GM21723 (cell line): ENCODE results near the gene TMED4.
"Not testable (repeated sequence)": the region's sequence is repeated elsewhere in the genome, so short reads cannot be mapped to it uniquely, and the experiment has no call there.

ENCODE experiments used
- ATAC-seq: cut with Tn5 transposase; IDR thresholded peaks from one replicate; pipeline ENCODE4 v1.9.1; 2021; ENCODE audit warnings: mild to moderate bottlenecking, moderate library complexity; ENCODE audit not compliant: unreplicated experiment

The TMED4 gene

DNA sequence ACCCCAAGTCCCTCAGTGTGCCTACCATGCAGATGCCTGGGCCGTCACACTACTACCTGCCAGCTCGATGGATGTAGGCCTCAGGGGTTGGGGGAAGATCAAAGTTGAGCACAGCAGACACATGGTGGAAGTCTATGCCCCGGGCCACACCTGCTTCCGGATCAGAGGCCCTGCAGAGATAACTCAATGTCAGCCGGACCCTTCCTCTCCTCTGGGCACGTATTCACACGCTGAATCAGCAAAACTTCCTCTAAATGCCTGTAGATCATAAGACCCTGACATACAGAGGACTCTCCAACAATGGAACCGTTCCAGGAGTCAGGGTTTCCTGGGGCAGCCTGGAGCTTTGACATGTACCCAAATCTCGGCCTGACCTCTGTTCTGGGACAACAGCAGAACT lies 12.1 kb downstream of the TMED4 start:
- ATAC-seq = no peak

DNA sequence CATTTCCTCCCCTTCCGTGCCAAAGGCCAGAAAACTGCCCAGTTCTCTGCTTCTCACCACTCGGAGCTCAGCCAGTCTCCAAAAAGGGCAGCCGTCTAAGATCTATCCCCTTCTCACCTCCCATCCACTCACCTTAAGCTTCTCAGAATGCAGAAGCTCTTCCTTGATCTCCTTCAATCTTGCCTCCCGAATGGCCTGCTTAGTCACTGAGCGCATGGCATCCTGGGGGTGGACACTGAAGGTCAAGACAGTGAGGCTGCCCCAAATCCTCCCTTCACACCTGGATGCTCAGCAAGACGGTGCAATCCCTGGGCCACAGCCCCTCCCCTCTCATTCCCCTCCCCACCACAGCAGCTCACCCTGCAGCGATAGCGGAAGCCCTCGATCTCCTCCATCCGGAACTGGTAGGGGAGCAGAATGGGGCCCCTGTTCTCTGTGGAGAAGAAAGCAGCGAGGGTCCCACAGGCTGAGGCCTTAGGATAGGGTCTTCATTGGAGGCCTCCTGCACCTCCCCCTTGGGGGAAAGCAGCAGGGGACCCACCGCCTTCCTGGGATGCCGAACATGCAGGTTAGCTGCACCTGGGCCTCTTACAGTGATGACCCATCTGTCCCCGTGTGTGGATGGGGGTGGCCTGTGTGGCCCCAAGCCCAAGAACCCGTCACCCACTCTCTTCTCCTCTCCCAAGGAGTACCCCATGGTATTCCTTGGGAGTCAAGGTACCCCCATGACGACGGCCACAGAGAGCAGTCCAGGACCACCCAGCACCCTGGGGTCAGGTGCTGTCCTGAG lies 13.1 kb downstream of the TMED4 start:
- ATAC-seq = no peak

DNA sequence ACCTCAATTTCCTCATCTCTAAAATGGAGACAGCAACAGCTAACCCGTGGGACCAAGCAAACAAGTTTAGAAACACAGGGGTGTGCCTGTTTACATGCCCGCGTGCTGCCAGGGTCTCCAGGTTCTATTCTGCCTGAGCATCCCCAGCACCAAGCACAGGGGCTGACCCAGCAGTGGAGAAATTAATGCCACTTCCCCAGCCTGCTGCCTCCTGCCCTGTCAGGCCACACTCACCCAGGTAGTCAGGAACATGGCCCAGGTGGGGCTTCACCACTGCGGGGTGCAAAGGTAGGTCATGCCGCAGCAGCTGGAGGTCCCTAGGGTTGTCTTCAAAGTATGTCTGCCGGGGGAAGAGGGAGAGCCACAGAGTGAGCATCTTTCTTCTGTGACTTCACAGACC lies 14.1 kb downstream of the TMED4 start:
- ATAC-seq = no peak

DNA sequence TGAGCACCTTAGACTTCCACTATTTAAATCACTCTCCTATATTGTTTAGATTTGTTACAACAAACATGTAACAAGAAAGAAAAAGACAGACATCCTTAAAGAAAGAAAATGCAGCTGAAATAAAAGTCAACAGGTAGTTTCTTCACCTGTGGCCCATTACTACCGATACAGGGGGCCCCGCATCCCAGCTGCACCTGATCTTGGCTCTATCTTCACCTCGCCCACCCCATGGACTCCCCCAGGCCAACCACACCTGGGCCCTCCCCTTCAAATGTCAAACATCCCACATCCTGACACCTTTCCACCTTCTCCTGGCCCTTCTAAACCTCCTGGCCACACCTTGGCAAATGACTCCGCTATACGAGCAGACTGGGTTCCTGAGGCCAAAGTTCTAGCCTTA lies 15.4 kb downstream of the TMED4 start:
- ATAC-seq = no peak

DNA sequence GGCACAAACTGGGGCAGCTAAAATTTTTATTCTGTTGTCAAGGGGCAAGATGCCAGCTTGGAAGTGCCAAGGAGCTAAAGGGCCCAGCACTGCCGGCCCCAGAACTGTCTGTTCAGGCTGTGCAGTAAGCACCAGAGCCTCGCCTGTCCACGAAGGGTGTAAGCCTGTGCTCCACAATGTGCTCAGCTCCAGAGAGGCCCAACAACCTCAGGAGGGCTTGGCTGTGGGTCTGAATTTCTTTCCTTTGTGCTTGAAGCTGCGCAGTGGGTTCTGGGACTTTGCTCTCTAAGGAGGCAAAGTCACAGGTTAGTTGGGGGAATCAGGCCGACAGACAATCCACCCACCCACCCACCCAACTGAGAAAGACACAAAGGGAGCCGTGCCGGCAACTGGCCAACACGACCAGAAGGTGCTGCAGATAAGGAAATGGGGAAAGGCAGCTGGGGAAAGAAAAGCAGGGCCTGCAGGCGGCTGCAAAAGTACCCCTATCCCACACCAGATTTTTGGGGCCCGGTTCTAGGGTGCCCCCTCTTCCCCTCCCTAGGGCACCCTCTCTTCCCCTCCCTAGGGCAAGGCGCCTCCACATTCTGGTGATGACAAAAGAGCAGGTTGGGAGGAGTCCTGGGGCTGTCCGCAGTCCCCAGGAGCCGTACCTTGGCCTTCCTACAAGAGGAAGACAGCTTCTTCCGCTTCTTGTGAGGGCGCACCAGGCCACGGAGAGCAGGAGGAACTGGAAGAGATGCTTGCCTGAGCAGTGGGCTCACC lies 16.1 kb downstream of the TMED4 start:
- peak; percentile 43 for ATAC-seq

DNA sequence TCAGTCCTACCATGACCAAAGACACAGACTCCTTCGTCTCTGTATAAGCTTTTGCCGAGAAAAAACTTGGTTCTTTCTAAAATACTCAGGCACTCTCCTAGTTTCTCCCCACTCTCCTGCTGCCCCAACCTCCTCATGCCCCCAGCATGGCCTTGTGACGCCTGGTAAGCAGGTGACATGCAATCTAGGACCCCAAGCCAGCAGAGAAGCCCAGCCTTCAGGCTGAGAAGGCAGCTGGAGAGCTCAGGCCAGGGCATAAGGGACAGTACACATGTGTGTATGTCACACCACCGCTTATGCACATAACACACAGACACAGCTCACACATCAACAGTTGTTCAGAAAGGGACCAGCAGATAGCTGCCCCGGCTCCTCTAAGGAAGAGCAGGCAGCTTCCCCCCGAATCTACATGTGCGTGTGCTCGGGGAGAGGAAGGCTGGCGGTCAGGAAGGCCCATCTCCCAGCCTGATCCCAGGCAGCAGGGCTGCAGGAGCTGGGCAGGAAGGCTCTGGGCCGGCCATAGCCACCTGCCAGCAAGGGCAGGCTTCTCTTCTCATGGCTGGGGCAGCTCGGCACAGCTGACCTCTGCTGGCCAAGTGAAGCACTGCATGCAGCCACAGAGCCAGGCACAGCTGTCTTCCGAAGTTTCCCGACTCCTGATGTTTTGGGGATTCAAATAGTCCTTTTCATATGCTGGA lies 16.8 kb downstream of the TMED4 start:
- peak; percentile 80 for ATAC-seq

DNA sequence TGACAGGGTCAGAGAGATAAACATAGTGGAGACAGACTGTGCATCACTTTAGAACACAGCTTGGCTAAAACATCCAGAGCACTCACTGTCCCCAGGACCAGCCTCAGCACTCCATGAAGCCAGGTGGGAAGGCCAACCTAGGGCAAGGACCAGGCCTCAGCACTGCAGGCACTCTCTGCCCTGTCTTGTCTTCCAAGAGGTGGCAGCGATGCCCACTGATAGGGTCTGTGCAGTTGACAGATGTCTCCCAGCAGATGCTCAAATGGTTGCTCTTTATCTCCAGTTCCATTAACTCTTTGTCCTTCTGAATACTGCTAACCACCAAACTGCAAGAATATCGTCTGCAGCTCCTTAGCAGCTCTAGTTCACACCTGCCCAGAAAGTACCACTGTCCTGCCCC lies 17.4 kb downstream of the TMED4 start:
- no peak for ATAC-seq

DNA sequence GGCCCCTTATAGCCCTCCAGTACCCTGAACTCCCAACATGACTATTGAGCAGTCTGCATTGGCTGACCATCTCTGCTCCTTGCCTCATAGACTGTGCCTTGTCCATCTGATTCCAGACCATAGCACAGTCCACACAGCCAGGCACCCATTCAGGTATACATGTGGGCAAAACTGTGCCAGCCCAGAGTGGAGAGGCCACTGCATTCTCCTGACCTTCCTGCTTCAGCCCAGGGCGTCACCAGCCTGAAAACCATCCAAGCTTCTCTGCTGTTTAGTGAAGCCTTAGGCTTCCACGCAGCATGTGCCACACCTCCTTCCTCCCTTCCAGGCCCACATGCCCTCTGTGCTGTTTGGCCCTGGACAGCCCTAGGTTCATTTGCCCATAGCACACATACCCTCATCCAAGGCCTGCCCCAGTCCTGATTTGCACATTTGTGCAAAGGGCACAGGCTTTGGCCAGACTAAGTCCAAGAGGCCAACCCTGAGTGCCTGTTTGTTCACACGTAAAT lies 18.8 kb downstream of the TMED4 start:
- ATAC-seq = no peak

DNA sequence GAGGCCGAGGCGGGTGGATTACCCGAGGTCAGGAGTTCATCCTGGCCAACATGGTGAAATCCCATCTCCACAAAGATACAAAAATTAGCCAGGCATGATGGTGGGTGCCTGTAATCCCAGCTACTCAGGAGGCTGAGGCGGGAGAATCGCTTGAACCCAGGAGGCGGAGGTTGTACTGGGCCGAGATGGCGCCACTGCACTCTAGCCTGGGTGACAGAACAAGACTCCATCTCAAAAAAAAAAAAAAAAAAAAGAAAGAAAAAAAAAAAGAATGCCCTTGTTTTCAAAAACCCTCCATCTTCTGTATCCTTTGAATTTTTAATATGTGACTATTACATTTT lies 19.4 kb downstream of the TMED4 start:
- ATAC-seq = not testable (repeated sequence)

DNA sequence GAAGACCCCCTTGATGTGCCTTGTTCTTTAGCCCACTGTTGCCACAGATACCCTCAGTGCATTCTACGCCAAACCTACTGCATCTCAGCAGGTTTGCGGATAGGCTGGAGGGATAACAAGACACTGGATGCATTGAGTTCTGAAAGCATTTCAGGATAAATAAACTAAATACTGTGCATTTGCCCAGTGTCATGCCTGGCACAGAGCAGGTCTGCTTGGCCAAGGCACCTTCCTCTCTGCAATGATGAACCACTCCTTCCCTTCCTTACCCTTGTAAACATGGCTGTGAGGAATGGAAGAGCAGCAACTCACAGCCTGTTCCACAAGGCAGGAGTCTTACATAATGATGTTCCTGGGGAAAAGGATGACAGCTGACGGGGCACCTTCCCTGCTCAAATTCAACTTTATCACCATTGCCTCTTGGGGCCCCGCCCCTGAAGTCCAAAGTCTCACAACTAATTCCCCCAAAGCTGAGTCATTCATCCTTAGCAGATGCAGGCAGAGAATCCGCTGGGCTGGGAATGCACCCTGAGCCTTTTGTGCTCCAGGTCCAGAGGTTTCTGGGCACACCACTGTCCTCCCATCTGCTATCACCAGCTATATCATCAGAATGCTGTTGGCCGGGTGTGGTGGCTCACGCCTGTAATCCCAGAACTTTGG lies 19.9 kb downstream of the TMED4 start:
- ATAC-seq = no peak

DNA sequence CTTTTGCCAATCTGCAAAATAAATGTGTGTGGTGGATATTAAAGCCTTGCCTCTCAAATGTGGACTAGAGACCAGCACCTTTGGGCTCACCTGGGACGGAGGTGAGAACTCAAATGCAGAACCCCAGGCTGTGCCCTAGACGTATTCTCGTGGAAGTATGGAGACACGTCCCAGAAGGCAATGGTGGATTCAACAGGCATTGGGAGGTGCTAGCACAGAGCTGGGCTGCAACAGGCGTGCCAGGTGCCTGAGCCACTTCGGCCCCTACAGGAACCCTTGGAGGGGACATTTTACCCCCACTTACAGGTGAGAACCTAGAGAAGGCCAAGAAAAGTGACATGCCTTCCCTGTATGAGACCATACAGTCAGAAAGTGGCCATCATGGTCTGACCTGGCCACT lies 20.6 kb downstream of the TMED4 start:
- no peak for ATAC-seq

DNA sequence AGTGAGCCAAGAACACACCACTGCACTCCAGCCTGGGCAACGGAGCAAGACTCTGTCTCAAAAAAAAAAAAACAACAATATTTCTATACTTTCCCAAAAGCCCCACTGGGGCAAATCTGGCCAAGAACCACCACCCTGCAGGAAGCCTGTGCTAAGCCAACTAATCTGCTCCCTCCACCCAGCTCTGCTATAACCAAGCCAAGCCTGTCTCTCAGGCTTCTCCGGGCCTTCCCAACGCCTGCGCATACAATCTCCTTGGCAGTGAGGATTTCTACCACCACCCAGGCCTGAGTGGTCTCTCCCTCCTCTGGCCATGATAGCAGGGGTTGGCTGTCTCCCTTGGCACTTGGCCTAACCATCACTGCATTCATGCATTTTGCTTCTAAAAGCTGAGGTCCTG lies 22.5 kb downstream of the TMED4 start:
- no peak for ATAC-seq

DNA sequence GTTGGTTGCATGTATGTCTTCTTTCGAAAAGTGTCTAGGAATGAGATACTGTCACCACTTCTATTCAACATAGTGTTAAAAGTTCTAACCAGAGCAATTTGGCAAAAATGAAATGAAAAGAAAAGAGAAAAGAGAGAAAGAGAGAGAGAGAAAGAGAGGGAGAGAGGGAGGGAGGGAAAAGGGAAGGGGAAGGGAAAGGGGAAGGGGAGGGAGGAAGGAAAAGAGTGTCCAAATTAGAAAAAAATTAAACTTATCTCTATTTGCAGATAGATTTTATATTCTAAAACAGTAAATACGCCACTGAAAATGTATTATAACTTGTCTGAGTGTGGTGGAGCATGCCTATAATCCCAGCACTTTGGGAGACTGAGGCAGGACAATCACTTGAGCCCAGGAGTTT lies 24.5 kb downstream of the TMED4 start:
- no peak for ATAC-seq

DNA sequence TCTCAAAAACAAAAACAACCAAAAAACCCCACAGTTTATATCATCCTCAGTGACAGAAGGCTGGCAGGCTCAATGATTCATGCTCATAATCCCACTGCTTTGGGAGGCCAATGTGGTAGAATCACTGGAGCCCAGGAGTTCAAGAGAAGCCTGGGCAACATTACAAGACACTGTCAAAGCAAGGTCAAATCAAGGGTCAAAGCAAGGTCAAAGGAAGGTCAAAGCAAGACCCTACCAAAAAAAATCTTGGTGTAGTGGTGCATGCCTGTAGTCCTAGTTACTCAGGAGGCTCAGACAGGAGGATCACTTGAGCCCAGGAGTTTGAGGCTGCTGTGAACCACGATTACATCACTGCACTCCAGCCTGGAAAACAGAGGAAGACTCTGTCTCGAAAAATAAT lies 26.7 kb downstream of the TMED4 start:
- no peak for ATAC-seq

DNA sequence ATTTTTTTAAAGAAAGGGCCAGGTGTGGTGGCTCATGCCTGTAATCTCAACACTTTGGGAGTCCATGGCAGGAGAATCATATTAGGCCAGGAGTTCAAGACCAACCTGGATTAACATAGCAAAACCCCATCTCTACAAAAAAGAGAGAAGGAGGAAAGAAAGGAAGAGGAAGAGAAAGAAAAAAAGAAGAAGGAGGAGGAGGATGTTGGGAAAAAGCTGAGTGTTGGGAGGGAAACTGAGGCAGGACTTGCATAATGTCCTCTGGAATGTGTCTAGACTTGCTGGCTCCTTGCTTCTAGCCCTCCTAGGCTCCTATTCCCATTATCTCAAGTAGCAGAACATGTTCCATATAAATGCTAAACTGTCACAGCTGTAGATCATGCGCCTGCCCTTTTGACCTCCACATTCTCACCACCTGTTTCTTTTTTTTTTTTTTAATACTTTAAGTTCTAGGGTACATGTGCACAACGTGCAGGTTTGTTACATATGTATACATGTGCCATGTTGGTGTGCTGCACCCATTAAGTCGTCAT lies 29.5 kb downstream of the TMED4 start:
- not testable (repeated sequence) for ATAC-seq

DNA sequence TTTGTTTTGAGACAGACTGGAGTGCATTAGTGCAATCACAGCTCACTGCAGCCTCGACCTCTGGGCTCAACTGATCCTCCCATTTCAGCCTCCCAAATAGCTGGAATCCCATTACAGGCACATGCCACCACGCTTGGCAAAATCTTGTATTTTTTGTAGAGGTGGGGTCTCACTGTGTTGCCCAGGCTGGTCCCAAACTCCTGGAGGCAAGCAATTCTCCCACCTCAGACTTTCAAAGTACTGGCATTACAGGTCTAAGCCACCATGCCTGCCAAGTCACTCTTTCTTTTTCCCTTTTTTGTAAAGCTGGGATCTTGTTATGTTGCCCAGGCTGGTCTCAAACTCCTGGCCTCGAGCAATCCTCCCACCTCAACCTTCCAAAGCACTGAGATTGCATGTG lies 32.6 kb downstream of the TMED4 start:
- no peak for ATAC-seq

DNA sequence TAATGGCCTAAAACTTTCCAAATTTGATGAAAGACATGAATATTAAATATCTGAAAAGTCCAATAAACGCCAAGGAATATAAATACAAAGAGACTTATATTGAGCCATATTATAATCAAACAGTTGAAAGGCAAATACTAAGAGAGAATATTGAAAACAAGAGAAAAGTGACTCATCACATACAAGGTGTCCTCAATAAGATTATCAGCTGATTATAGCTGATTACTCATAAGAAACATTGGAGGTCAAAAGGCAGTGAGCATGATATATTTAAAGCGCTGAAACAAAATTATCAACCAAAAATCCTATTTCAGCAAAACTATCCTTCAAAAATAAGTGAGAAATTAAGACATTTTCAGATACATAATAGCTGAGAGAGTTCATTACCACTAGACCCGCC lies 33.1 kb downstream of the TMED4 start:
- ATAC-seq = no peak

DNA sequence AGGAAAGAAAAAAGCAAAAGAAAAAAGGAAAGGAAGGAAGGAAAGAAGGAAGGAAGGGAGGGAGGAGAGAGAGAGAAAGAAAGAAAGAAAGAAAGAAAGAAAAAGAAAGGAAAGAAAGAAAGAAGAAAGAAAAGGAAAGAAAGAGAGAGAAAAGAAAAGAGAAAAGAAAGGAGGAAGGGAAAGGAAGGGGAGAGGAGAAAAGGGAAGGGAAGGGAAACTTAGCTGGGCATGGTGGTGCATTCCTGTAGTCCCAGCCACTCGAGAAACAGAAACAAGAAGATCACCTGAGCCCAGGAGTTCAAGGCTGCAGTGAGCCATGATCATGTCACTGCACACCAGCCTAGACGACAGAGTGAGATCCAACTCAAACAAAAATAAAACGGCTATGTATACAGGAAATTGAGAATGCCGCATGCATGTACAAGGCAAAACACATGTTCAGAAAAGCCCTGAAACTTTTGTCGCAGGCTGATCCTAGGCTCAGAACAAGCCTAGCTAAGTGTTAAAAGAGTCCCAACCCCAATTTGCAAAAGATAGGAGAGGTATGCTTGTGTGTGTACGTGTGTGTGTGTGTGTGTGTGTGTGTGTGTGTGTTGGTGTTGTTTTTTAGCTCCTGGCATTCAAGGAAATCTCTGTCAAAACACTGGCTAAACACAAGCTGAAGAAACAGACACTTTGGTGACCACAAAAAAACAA lies 34.3 kb downstream of the TMED4 start:
- ATAC-seq = no peak

DNA sequence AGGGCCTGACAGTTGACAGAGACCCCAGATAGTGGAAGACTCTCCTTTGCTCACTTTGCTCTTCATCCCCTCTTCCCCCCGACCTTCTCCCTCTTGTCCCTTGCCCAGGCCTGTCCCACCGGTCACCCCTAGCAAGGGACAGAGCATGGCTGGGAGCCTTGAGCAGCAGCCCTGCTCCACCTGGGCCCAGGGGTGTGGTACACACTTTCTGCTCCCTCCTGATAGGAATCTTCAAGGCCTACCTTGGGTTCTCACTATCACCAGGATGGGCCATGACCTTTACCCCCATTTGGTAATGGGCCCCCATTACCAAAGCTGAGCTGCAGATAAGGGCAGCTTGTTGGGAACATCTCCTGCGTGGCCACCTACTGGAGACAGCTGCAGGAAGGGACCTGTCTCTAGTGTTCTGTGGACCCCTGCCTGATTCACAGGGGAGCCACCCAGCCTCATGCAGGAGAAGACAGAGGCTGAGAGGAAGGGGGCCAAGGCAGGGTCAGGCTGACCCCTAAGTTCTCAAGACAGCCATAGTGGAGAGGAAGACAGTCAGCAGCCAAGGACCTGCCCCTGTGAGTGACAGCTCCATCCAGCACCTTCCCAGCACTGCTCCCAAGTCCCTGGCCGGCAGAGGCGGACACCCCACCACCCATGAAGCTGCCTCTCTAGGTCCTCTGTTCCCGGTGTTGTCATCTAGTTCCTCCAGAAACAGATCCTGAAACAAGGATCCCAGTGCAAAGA lies 40.0 kb downstream of the TMED4 start:
- ATAC-seq = no peak
